B cell (primary cell): Measurements from ENCODE around the gene RAB15.

Experiments used
- CTCF ChIP-seq: fragments of 200-600 bp; IDR thresholded peaks from one replicate; pipeline ENCODE4 v1.8.0; 2022; ENCODE audit warnings: antibody characterized with exemption, mild to moderate bottlenecking
- EZH2 ChIP-seq: IDR thresholded peaks from 2 replicates; pipeline ENCODE4 v1.6.1; 2012; ENCODE audit warnings: borderline replicate concordance, low read depth, mild to moderate bottlenecking, moderate library complexity, low read length; ENCODE audit not compliant: insufficient read depth, poor library complexity, severe bottlenecking

GRCh38 chr14:64920465-64920864 is 51.7 kb downstream of the RAB15 start:
- no peak for TF ChIP-seq CTCF
- no peak for TF ChIP-seq EZH2
